A549 (cell line): ENCODE data around the gene DCTN3. TPM values are rescaled to one million over a fixed set of nuclear protein-coding genes. Genes with fewer than 3 reads are reported as not detected.
A peak's percentile ranks its signal among the peaks of the same experiment; 100 is the strongest.

Source experiments
- ATAC-seq, 2 experiments: fragments of 200-7000 bp in 1 of 2; fragments of >200 bp in 1 of 2; cut with Nextera tagmentation in 1 of 2; cut with Tn5 transposase in 1 of 2; 3 replicates each; pipeline versions ENCODE4 v1.8.0 to v1.9.1; 2018 to 2020; ENCODE audit warnings: mild to moderate bottlenecking in 1 of 2, moderate library complexity in 1 of 2
- CTCF ChIA-PET: fragments of 300-600 bp; sonication (Branson Sonifier 250); formaldehyde crosslinking; extraction: SDS; loops from one replicate; lab custom pipeline; 2021; ENCODE audit warnings: antibody characterized with exemption, inconsistent platforms; lab: Yijun Ruan, JAX
- POLR2A ChIA-PET: fragments of 350-600 bp; formaldehyde crosslinking; extraction: SDS; loops from one replicate; lab custom pipeline; 2021; ENCODE audit warnings: antibody characterized with exemption, inconsistent platforms; lab: Yijun Ruan, JAX
- DNase-seq, 2 experiments: peaks; one replicate each; pipeline versions ENCODE4 v3.0.0 to v3.0.0-alpha.2; 2011 to 2016; ENCODE audit warnings: low read depth in 1 of 2, low spot score in 1 of 2
- FAIRE-seq: peaks from 2 replicates; lab custom pipeline; 2011; peaks lifted over from hg19 to GRCh38; lab: Jason Lieb, UNC
- H3K27ac ChIP-seq, 2 experiments: fragments of >200 bp; sonication (Bioruptor Twin); formaldehyde crosslinking; 3 replicates each; pipeline ENCODE4 v1.5.1; 2016 to 2017
- H3K4me1 ChIP-seq: fragments of >200 bp; sonication (Bioruptor Twin); formaldehyde crosslinking; 3 replicates; pipeline ENCODE4 v1.6.1; 2016
- H3K4me2 ChIP-seq: fragments of >200 bp; sonication (Bioruptor Twin); formaldehyde crosslinking; 3 replicates; pipeline ENCODE4 v1.6.1; 2016
- H3K4me3 ChIP-seq: fragments of >200 bp; sonication (Bioruptor Twin); formaldehyde crosslinking; 3 replicates; pipeline ENCODE4 v1.5.1; 2016
- H3K9me3 ChIP-seq: fragments of >200 bp; sonication (Bioruptor Twin); formaldehyde crosslinking; 3 replicates; pipeline ENCODE4 v1.6.1; 2016
- CEBPB ChIP-seq, 2 experiments: fragments of >200 bp in 1 of 2; sonication (Bioruptor Twin) in 1 of 2; formaldehyde crosslinking in 1 of 2; IDR thresholded peaks; 2 replicates each; pipeline ENCODE4 v1.6.1; 2012 to 2016
- CTCF ChIP-seq: fragments of >200 bp; sonication (Bioruptor Twin); formaldehyde crosslinking; IDR thresholded peaks from 3 replicates; pipeline ENCODE4 v1.5.1; 2016
- E2F6 ChIP-seq: IDR thresholded peaks from 2 replicates; pipeline ENCODE4 v1.6.1; 2012; ENCODE audit warnings: low read depth, borderline replicate concordance
- EHF ChIP-seq: fragments of 250-450 bp; sonication (Bioruptor Pico); IDR thresholded peaks from 2 replicates; pipeline ENCODE4 v1.5.0; 2020; ENCODE audit warnings: mild to moderate bottlenecking
- EP300 ChIP-seq, 2 experiments: fragments of >200 bp; sonication (Bioruptor Twin); formaldehyde crosslinking; IDR thresholded peaks; 2 replicates in 1 of 2; 3 replicates in 1 of 2; pipeline ENCODE4 v1.6.1; 2016 to 2017
- FOXS1 ChIP-seq: fragments of 250-450 bp; sonication (Bioruptor Pico); IDR thresholded peaks from 2 replicates; pipeline ENCODE4 v1.5.0; 2020; ENCODE audit warnings: mild to moderate bottlenecking, moderate library complexity
- HDAC2 ChIP-seq: fragments of 200-600 bp; sonication (generic); IDR thresholded peaks from 2 replicates; pipeline ENCODE4 v1.6.1; 2016
- HOXA7 ChIP-seq: fragments of 250-450 bp; sonication (Bioruptor Pico); IDR thresholded peaks from 2 replicates; pipeline ENCODE4 v1.5.0; 2020; ENCODE audit warnings: mild to moderate bottlenecking, moderate library complexity
- HOXB13 ChIP-seq: fragments of 250-450 bp; sonication (Bioruptor Pico); IDR thresholded peaks from 2 replicates; pipeline ENCODE4 v1.5.0; 2020; ENCODE audit warnings: low read depth, mild to moderate bottlenecking, moderate library complexity
- MAFK ChIP-seq: fragments of 450-650 bp; IDR thresholded peaks from 2 replicates; pipeline ENCODE4 v1.6.1; 2014; ENCODE audit not compliant: partially characterized antibody
- MYC ChIP-seq: IDR thresholded peaks from 2 replicates; pipeline ENCODE4 v1.6.1; 2012; ENCODE audit warnings: mild to moderate bottlenecking, inconsistent platforms, low read length, improper control_type of control experiment, borderline replicate concordance
- RAD21 ChIP-seq, 2 experiments: fragments of >200 bp in 1 of 2; sonication (Bioruptor Twin) in 1 of 2; formaldehyde crosslinking in 1 of 2; IDR thresholded peaks in 1 of 2; conservative IDR thresholded peaks in 1 of 2; 2 replicates in 1 of 2; 3 replicates in 1 of 2; pipeline ENCODE4 v1.6.1; 2012 to 2018; ENCODE audit warnings: inconsistent platforms in 1 of 2
- RNF2 ChIP-seq: fragments of 200-600 bp; sonication (generic); IDR thresholded peaks from 2 replicates; pipeline ENCODE4 v1.6.1; 2016; ENCODE audit warnings: low read depth, mild to moderate bottlenecking, antibody characterized with exemption, moderate library complexity, borderline replicate concordance
- SMC3 ChIP-seq: fragments of >200 bp; sonication (Bioruptor Twin); formaldehyde crosslinking; IDR thresholded peaks from 3 replicates; pipeline ENCODE4 v1.6.1; 2018; ENCODE audit warnings: inconsistent platforms
- TFCP2L1 ChIP-seq: fragments of 250-450 bp; sonication (Bioruptor Pico); IDR thresholded peaks from 2 replicates; pipeline ENCODE4 v1.5.0; 2021; ENCODE audit warnings: mild to moderate bottlenecking
- TP53 ChIP-seq: fragments of 250-450 bp; sonication (Bioruptor Pico); IDR thresholded peaks from 2 replicates; pipeline ENCODE4 v1.5.0; 2021; ENCODE audit warnings: mild to moderate bottlenecking, moderate library complexity
- ZFP36 ChIP-seq: fragments of 450-650 bp; IDR thresholded peaks from 2 replicates; pipeline ENCODE4 v1.6.1; 2014; ENCODE audit warnings: borderline replicate concordance; ENCODE audit not compliant: partially characterized antibody
- ZNF302 ChIP-seq: fragments of 250-450 bp; sonication (Bioruptor Pico); IDR thresholded peaks from 2 replicates; pipeline ENCODE4 v1.9.0; 2021; ENCODE audit warnings: inconsistent platforms, mild to moderate bottlenecking, moderate library complexity
- WGBS: methylation state at CpG from one replicate; pipeline ENCODE4 v1.1.6; 2017; ENCODE audit errors: missing lambda C conversion rate; 5-methylcytosine and 5-hydroxymethylcytosine counted together
- polyA plus RNA-seq, 4 experiments: library from polyadenylated mRNA; depleted of rRNA in 3 of 4; stranded (reverse); fragments of >200 nt; fragmentation: RNase III in 1 of 4; extraction: RNeasy Plus Mini Kit Qiagen cat#74134 plus additional on column Dnase treatment in 1 of 4; gene quantifications; 2 replicates in 3 of 4; 3 replicates in 1 of 4; pipeline ENCODE4 v1.2.3, GENCODE V29; 2011 to 2017

Gene DCTN3
- polyA plus RNA-seq, 2 of the 4 experiments (the other 2 are of a cell fraction), result 74.3 to 92.9 TPM

GRCh38 chr9:34591248-34591916 is 28.9 kb downstream of the DCTN3 start:
- POLR2A ChIA-PET, result interaction anchor here (1.0 kb wide), 1 partner anchor 13 kb away, joined by 3 read pairs; no protein-coding TSS in a partner anchor
- FAIRE-seq (no peak), DNase-seq (peak; percentile 84 to 91), ATAC-seq (peak; percentile 84 to 95)
- Histone ChIP-seq H3K9me3 (no peaks in the 10 kb centered on the region), H3K4me1 (peaks cover 7% of the 10 kb centered on the region; the same call in 2 of the 3 replicates), H3K4me3 (no peak overlapping the region), H3K4me2 (peak overlapping the region; percentile 58), H3K27ac (no peak overlapping the region)
- TF ChIP-seq MYC, result no peak
- peak; percentile 97 for TF ChIP-seq SMC3
- no peak for TF ChIP-seq HOXB13 (CRISPR knock-in tag)
- TF ChIP-seq ZNF302 (CRISPR knock-in tag), result no peak
- peak; percentile 81 for TF ChIP-seq CTCF
- no peak for TF ChIP-seq EP300 (IDR thresholded peaks at IDR 0.05)
- TF ChIP-seq FOXS1 (CRISPR knock-in tag), result no peak
- TF ChIP-seq RAD21 (conservative IDR thresholded peaks at IDR 0.05 in 1 of 2, IDR thresholded peaks at IDR 0.05 in 1 of 2), result peak; percentile 89 to 94
- CTCF ChIA-PET, result interaction anchor here (0.6 to 11.6 kb wide), 80 partner anchors 9 to 695 kb away, joined by 3 to 297 read pairs (median 6); partner anchors contain the start of genes CCL27, DCTN3, MYORG and RPP25L
- 22% methylated on average over 48 of the region's 60 CpGs for WGBS

GRCh38 chr9:34590381-34591247 is 29.7 kb downstream of the DCTN3 start:
- DNase-seq (no peak), ATAC-seq (peak in 1 of 2 experiments; percentile 33; a peak in 3 of 6 replicates), FAIRE-seq (no peak)
- TF ChIP-seq FOXS1 (CRISPR knock-in tag), result no peak
- TF ChIP-seq ZFP36, result peak; percentile 56
- Histone ChIP-seq H3K9me3 (no peaks in the 10 kb centered on the region), H3K4me1 (peaks cover 7% of the 10 kb centered on the region; the same call in 2 of the 3 replicates), H3K4me3 (peak overlapping the region; percentile 53; the same call in 2 of the 3 replicates), H3K27ac (no peak overlapping the region), H3K4me2 (peak overlapping the region; percentile 94)
- CTCF ChIA-PET, result interaction anchor here (0.9 to 11.6 kb wide), 37 partner anchors 10 to 549 kb away, joined by 3 to 297 read pairs (median 18); partner anchors contain the start of genes MYORG and RPP25L
- WGBS, result 58% methylated on average over 21 of the region's 40 CpGs
- POLR2A ChIA-PET, result interaction anchor here (1.0 kb wide), 1 partner anchor 13 kb away, joined by 3 read pairs; no protein-coding TSS in a partner anchor

- Histone ChIP-seq H3K27ac (peak within 1 kb of the TSS in 1 of 2 experiments; percentile 74; a peak in 2 of 6 replicates), H3K4me1 (peaks cover 7% of the 10 kb centered on the region; the same call in 2 of the 3 replicates), H3K4me2 (peak within 1 kb of the TSS; percentile 94), H3K9me3 (no peaks in the 10 kb centered on the region), H3K4me3 (peak within 1 kb of the TSS; percentile 53)
- 14% methylated on average over 20 of the region's 104 CpGs for WGBS
- FAIRE-seq, result no peak
- TF ChIP-seq HOXA7 (CRISPR knock-in tag) (no peak), RNF2 (no peak), EHF (CRISPR knock-in tag) (no peak), SMC3 (no peak), HDAC2 (no peak), TP53 (CRISPR knock-in tag) (no peak), CEBPB (IDR thresholded peaks at IDR 0.05) (no peak), E2F6 (no peak), MAFK (no peak), TFCP2L1 (CRISPR knock-in tag) (no peak)
- DNase-seq, result no peak
- peak in 1 of 2 experiments; percentile 14; a peak in 1 of 6 replicates for ATAC-seq
- CTCF ChIA-PET, result interaction anchor here (0.6 to 17.1 kb wide), 3 partner anchors 40 to 186 kb away, joined by 3 to 168 read pairs (median 3); no protein-coding TSS in a partner anchor
- POLR2A ChIA-PET, result no interaction called here
These were observed 30.5 kb downstream of the DCTN3 start, which contains the start of gene CNTFR for GRCh38 chr9:34589636-34590380. CNTFR (minus strand) TSS chr9:34589724; CDS start chr9:34568981, 20,743 bp downstream.
